RWPE1 (cell line): ENCODE data around the gene KRT20.
"Not testable (repeated sequence)": the region's sequence is repeated elsewhere in the genome, so short reads cannot be mapped to it uniquely, and the experiment has no call there.

Experiments
- CTCF ChIA-PET: fragments of 350-600 bp; sonication (Branson Sonifier 250); formaldehyde crosslinking; extraction: SDS; loops from one replicate; lab custom pipeline; 2021; lab: Yijun Ruan, JAX
- POLR2A ChIA-PET: fragments of 400-600 bp; formaldehyde crosslinking; extraction: SDS; loops from one replicate; lab custom pipeline; 2020; ENCODE audit warnings: antibody characterized with exemption; ENCODE audit not compliant: low non-redundant PET; lab: Yijun Ruan, JAX
- DNase-seq: peaks from one replicate; pipeline ENCODE4 v3.0.0; 2012; ENCODE audit warnings: low spot score
- H3K27ac ChIP-seq: fragments of 450-650 bp; 2 replicates; pipeline ENCODE4 v1.5.1; 2017
- TF ChIP-seq, protein P1 (sequence below): fragments of 450-650 bp; conservative IDR thresholded peaks from 2 replicates; pipeline ENCODE4 v1.5.1; 2017; ENCODE audit warnings: low read depth, mild to moderate bottlenecking

The KRT20 gene, protein sequence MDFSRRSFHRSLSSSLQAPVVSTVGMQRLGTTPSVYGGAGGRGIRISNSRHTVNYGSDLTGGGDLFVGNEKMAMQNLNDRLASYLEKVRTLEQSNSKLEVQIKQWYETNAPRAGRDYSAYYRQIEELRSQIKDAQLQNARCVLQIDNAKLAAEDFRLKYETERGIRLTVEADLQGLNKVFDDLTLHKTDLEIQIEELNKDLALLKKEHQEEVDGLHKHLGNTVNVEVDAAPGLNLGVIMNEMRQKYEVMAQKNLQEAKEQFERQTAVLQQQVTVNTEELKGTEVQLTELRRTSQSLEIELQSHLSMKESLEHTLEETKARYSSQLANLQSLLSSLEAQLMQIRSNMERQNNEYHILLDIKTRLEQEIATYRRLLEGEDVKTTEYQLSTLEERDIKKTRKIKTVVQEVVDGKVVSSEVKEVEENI

GRCh38 chr17:40884708-40885512 lies at the start of gene KRT20:
TSS of gene KRT20 (minus strand) at chr17:40885242. CDS start at chr17:40885185, 57 bp downstream.
- DNase-seq = peak; percentile 11
- TF ChIP-seq, protein P1, sequence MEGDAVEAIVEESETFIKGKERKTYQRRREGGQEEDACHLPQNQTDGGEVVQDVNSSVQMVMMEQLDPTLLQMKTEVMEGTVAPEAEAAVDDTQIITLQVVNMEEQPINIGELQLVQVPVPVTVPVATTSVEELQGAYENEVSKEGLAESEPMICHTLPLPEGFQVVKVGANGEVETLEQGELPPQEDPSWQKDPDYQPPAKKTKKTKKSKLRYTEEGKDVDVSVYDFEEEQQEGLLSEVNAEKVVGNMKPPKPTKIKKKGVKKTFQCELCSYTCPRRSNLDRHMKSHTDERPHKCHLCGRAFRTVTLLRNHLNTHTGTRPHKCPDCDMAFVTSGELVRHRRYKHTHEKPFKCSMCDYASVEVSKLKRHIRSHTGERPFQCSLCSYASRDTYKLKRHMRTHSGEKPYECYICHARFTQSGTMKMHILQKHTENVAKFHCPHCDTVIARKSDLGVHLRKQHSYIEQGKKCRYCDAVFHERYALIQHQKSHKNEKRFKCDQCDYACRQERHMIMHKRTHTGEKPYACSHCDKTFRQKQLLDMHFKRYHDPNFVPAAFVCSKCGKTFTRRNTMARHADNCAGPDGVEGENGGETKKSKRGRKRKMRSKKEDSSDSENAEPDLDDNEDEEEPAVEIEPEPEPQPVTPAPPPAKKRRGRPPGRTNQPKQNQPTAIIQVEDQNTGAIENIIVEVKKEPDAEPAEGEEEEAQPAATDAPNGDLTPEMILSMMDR = peak; percentile 20; the same call in 1 of the 2 replicates
- ChIA-PET CTCF (interaction anchor here (0.6 to 1.2 kb wide), 4 partner anchors 10 to 265 kb away, joined by 3 read pairs; no protein-coding TSS in a partner anchor), POLR2A (no interaction called here)
- H3K27ac ChIP-seq = no peak within 1 kb of the TSS

GRCh38 chr17:40932608-40933007 lies 47.6 kb upstream of the KRT20 start:
- ChIA-PET POLR2A (no interaction called here), CTCF (interaction anchor here (0.6 to 0.8 kb wide), 2 partner anchors 20 to 389 kb away, joined by 3 to 4 read pairs; no protein-coding TSS in a partner anchor)
- no peak for DNase-seq
- no peak overlapping the region for H3K27ac ChIP-seq
- TF ChIP-seq, protein P1 = no peak

DNA sequence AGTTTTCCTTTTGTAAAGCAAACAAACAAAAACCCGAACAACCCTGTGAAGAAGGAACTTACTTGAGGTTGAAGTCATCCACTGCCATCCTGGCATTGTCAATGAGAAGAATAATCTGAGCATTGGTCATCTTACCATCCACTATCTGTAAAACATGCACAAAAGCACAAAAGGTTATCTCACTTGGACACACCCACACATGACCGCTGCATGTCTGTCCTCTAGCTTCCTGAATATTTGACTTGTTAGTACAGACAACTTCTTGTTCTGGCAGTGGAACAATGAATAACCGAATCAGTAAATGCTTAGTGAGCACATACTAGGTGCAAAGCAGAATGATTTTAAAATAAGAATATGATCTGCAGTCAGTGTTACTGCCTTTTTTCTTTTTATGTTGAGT lies 46.3 kb upstream of the KRT20 start:
- DNase-seq = no peak
- TF ChIP-seq, protein P1 = no peak
- CTCF ChIA-PET = no interaction called here
- H3K27ac ChIP-seq = no peak overlapping the region
- POLR2A ChIA-PET = no interaction called here

- CTCF ChIA-PET = interaction anchor here (0.6 kb wide), 1 partner anchor 17 kb away, joined by 3 read pairs; no protein-coding TSS in a partner anchor
Observed at GRCh38 chr17:40926341-40926740, 41.3 kb upstream of the KRT20 start.

GRCh38 chr17:40922239-40922638 lies 37.2 kb upstream of the KRT20 start:
- peak; percentile 56 for DNase-seq
- CTCF ChIA-PET = interaction anchor here (0.9 kb wide), 1 partner anchor 400 kb away, joined by 4 read pairs; no protein-coding TSS in a partner anchor
- TF ChIP-seq, protein P1 = no peak
- POLR2A ChIA-PET = no interaction called here
- H3K27ac ChIP-seq = no peak overlapping the region

More at GRCh38 chr17:40926341-40926740, 41.3 kb upstream of the KRT20 start:
- TF ChIP-seq, protein P1 = no peak
- POLR2A ChIA-PET = no interaction called here
- DNase-seq = no peak
- no peak overlapping the region for H3K27ac ChIP-seq

DNA sequence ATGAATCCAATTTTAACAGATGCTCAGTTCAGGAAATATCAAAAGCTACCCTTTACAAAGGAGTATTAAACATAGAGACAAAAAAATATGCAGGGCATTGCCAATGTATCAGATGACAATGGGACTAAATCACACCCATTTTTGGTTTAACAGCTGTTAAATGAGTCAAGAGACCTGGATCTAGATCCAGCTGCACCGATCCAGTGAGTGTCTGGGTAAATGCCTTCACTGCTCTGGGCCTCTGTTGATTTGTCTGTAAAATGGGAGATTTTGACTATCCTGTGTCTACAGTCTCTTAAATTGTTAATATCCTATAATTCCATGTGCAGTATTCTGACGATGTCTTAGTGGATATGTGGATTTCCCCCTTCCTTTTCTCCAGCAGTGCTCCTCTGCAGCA lies 36.0 kb upstream of the KRT20 start:
- CTCF ChIA-PET = interaction anchor here (0.7 kb wide), 2 partner anchors 235 to 656 kb away, joined by 3 to 6 read pairs; no protein-coding TSS in a partner anchor
- H3K27ac ChIP-seq = no peak overlapping the region
- DNase-seq = no peak
- POLR2A ChIA-PET = no interaction called here
- TF ChIP-seq, protein P1 = no peak

DNA sequence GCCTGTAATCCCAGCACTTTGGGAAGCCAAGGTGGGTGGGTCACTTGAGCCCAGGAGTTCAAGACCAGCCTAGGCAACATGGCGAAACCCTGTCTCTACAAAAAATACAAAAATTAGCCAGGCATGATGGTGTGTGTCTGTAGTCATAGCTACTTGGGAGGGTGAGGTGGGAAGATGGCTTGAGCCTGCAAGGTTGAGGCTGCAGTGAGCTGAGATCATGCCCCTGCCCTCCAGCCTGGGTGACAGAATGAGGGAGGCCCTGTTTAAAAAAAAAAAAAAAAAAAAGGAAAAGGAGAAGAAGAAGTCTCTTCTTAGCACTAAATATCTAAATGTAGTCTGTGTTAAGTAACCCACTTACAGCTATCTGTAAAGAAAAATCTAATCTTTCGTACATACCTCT lies 32.1 kb upstream of the KRT20 start:
- POLR2A ChIA-PET, DNase-seq, H3K27ac ChIP-seq: not testable (repeated sequence)
- CTCF ChIA-PET = interaction anchor here (0.9 kb wide), 1 partner anchor 12 kb away, joined by 3 read pairs; no protein-coding TSS in a partner anchor
